Measurements from ENCODE around the gene TLL1.

- TF ChIP-seq CTCF (conservative IDR thresholded peaks at IDR 0.05) (no peak), EZH2 (IDR thresholded peaks at IDR 0.05; ENCODE audit: low read depth) (no peak)
These were observed 34.5 kb upstream of the TLL1 start for GRCh38 chr4:165838575-165838974.

All from PC-9 (cell line).